Kidney capillary endothelial cell (primary cell): Measurements from ENCODE around the gene CACNB4.
A peak's percentile ranks its signal among the peaks of the same experiment; 100 is the strongest.
"Not testable (repeated sequence)": the region's sequence is repeated elsewhere in the genome, so short reads cannot be mapped to it uniquely, and the experiment has no call there.

Experiments used
- DNase-seq: peaks from one replicate; pipeline ENCODE4 v3.0.0-alpha.2; 2018; ENCODE audit warnings: low spot score

CACNB4 gene

GRCh38 chr2:151942540-151943205 lies 156.2 kb downstream of the CACNB4 start:
- DNase-seq, result not testable (repeated sequence)

GRCh38 chr2:151937966-151938365 lies 160.9 kb downstream of the CACNB4 start:
- no peak for DNase-seq

- DNase-seq, result no peak
Measured at GRCh38 chr2:151936626-151937025, 162.2 kb downstream of the CACNB4 start.

GRCh38 chr2:151933266-151933804 lies 165.5 kb downstream of the CACNB4 start:
- no peak for DNase-seq

- no peak for DNase-seq
Measured at GRCh38 chr2:151931756-151932155, 167.1 kb downstream of the CACNB4 start.

- DNase-seq, result no peak
Measured at GRCh38 chr2:151931030-151931611, 167.7 kb downstream of the CACNB4 start.

GRCh38 chr2:151930042-151930441 lies 168.8 kb downstream of the CACNB4 start:
- DNase-seq, result no peak

GRCh38 chr2:151928380-151928779 lies 170.5 kb downstream of the CACNB4 start:
- no peak for DNase-seq

GRCh38 chr2:151927501-151928221 lies 171.2 kb downstream of the CACNB4 start:
- no peak for DNase-seq

- peak; percentile 40 for DNase-seq
Measured at GRCh38 chr2:151922845-151923666, 175.8 kb downstream of the CACNB4 start.

- DNase-seq, result no peak
Measured at GRCh38 chr2:151919786-151920185, 179.1 kb downstream of the CACNB4 start.

- no peak for DNase-seq
Measured at GRCh38 chr2:151918308-151918707, 180.5 kb downstream of the CACNB4 start.

- no peak for DNase-seq
Measured at GRCh38 chr2:151916632-151917031, 182.2 kb downstream of the CACNB4 start.

GRCh38 chr2:151915629-151916025 lies 183.2 kb downstream of the CACNB4 start:
- DNase-seq, result not testable (repeated sequence)

- no peak for DNase-seq
Measured at GRCh38 chr2:151914989-151915628, 183.7 kb downstream of the CACNB4 start.

GRCh38 chr2:151908204-151908882 lies 190.5 kb downstream of the CACNB4 start:
- DNase-seq, result no peak

GRCh38 chr2:151907286-151908203 lies 191.3 kb downstream of the CACNB4 start:
- DNase-seq, result no peak

- no peak for DNase-seq
Measured at GRCh38 chr2:151906633-151906998, 192.2 kb downstream of the CACNB4 start.

GRCh38 chr2:151905963-151906632 lies 192.7 kb downstream of the CACNB4 start:
- no peak for DNase-seq
